GM18909 (cell line): Measurements from ENCODE around the gene UBAC2.

Experiments
- ATAC-seq: cut with Tn5 transposase; IDR thresholded peaks from one replicate; pipeline ENCODE4 v1.9.1; 2021; ENCODE audit warnings: mild to moderate bottlenecking; ENCODE audit not compliant: unreplicated experiment, poor library complexity

Gene UBAC2

GRCh38 chr13:99329477-99329876, 128.8 kb downstream of the UBAC2 start:
- no peak for ATAC-seq

- no peak for ATAC-seq
Observed at GRCh38 chr13:99330942-99331341, 130.3 kb downstream of the UBAC2 start.

GRCh38 chr13:99331881-99332293, 131.2 kb downstream of the UBAC2 start:
- peak; percentile 87 for ATAC-seq

GRCh38 chr13:99332456-99332855, 131.8 kb downstream of the UBAC2 start:
- peak; percentile 15 for ATAC-seq

GRCh38 chr13:99334221-99334620, 133.6 kb downstream of the UBAC2 start:
- no peak for ATAC-seq

- no peak for ATAC-seq
Observed at GRCh38 chr13:99335087-99335486, 134.4 kb downstream of the UBAC2 start.

- peak; percentile 82 for ATAC-seq
Observed at GRCh38 chr13:99335603-99336002, 134.9 kb downstream of the UBAC2 start.

- no peak for ATAC-seq
Observed at GRCh38 chr13:99339230-99339721, 138.6 kb downstream of the UBAC2 start.

- ATAC-seq, result no peak
Observed at GRCh38 chr13:99339736-99340397, 139.2 kb downstream of the UBAC2 start.

- ATAC-seq, result no peak
Observed at GRCh38 chr13:99340638-99341037, 140.0 kb downstream of the UBAC2 start.

GRCh38 chr13:99341969-99342722, 141.5 kb downstream of the UBAC2 start:
- no peak for ATAC-seq

- ATAC-seq, result no peak
Observed at GRCh38 chr13:99342723-99343315, 142.2 kb downstream of the UBAC2 start.

GRCh38 chr13:99344610-99345208, 144.1 kb downstream of the UBAC2 start:
- ATAC-seq, result no peak

GRCh38 chr13:99345345-99345744, 144.7 kb downstream of the UBAC2 start:
- ATAC-seq, result no peak

- no peak for ATAC-seq
Observed at GRCh38 chr13:99346335-99347042, 145.8 kb downstream of the UBAC2 start.

- ATAC-seq, result peak; percentile 34
Observed at GRCh38 chr13:99347335-99347878, 146.8 kb downstream of the UBAC2 start.

- ATAC-seq, result peak; percentile 66
Observed at GRCh38 chr13:99347911-99348451, 147.3 kb downstream of the UBAC2 start.

GRCh38 chr13:99350191-99350590, 149.5 kb downstream of the UBAC2 start:
- ATAC-seq, result no peak

- no peak for ATAC-seq
Observed at GRCh38 chr13:99351772-99352171, 151.1 kb downstream of the UBAC2 start.
